PFSK-1 (cell line): ENCODE data around the gene APLP2.

Source experiments
- POLR2AphosphoS5 ChIP-seq: IDR thresholded peaks from 2 replicates; pipeline ENCODE4 v1.6.1; 2012; ENCODE audit warnings: low read depth, mild to moderate bottlenecking, control low read depth, low read length, moderate library complexity
- SIN3A ChIP-seq: IDR thresholded peaks from 2 replicates; pipeline ENCODE4 v1.6.1; 2012; ENCODE audit warnings: mild to moderate bottlenecking, low read length, moderate library complexity, borderline replicate concordance; ENCODE audit not compliant: insufficient read depth
- TAF1 ChIP-seq: IDR thresholded peaks from 2 replicates; pipeline ENCODE4 v1.6.1; 2012; ENCODE audit warnings: low read length, control low read depth, borderline replicate concordance; ENCODE audit not compliant: insufficient read depth

DNA sequence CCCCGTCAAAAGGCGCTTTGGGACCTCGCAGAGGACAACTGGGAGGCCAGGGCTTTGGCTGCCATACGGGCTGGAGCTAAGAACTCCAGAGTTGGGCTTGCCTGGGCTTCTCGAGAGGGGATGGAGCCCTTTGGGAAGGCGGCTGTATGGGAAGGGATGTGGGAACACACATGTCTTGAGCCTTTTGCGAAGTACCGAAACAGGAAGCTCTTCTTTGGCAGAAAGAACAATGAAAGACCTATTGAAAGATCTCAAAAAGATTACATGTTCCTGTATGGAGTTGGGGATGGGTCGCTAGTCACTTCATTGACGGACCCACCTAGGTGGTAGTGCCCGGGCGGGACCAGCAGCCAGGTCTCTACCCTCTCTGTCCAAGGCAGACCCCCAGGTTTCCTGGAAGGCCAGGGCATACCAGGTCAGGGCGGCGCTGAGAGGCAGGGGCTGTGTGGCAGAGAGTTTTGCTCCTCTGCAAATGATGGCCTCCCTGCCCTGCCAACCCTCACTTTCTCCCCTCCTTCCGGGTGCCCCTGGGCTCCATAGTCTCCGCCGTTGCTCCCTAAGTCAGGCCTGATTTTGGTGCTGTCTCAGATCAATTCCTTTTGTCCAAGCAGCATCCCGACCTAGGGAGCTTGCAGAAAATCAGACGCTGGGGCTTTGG is 90.9 kb downstream of the APLP2 start:
- TF ChIP-seq POLR2AphosphoS5: no peak
- no peak for TF ChIP-seq SIN3A
- no peak for TF ChIP-seq TAF1
